ENCODE results near the gene AGRP. TPM values are rescaled to one million over a fixed set of nuclear protein-coding genes. Genes with fewer than 3 reads are reported as not detected.
A peak's percentile ranks its signal among the peaks of the same experiment; 100 is the strongest.

Gene AGRP
- total RNA-seq, 2 donors from 2014 or later: not detected

- Mint-ChIP-seq H3K27me3 (ENCODE audit: insufficient read depth) (peaks cover 51% of the 10 kb centered on the region), H3K4me3 (no peak overlapping the region), H3K27ac (no peak overlapping the region), H3K4me1 (peaks cover 13% of the 10 kb centered on the region), H3K36me3 (ENCODE audit: low read depth) (peaks cover 7% of the 10 kb centered on the region), H3K9me3 (peaks cover 6% of the 10 kb centered on the region)
- H3K27me3 ChIP-seq (ENCODE audit: control insufficient read depth, insufficient read depth, low read length, poor library complexity, severe bottlenecking): peaks cover 4% of the 10 kb centered on the region
- no peak overlapping the region for H3K27ac ChIP-seq (ENCODE audit: low read depth, low read length)
- no peak overlapping the region for H3K9ac ChIP-seq (ENCODE audit: extremely low read depth, low read length, poor library complexity, severe bottlenecking)
- peaks cover 10% of the 10 kb centered on the region for H3K4me1 ChIP-seq (ENCODE audit: control insufficient read depth, insufficient read depth, low read length)
- WGBS, 2 experiments (ENCODE audit: insufficient coverage in 1 of 2, insufficient read length in 1 of 2): 75 to 89% methylated on average over 1 to 3 of the region's 3 CpGs
- DNase-seq: no peak
- TF ChIP-seq, protein P1, sequence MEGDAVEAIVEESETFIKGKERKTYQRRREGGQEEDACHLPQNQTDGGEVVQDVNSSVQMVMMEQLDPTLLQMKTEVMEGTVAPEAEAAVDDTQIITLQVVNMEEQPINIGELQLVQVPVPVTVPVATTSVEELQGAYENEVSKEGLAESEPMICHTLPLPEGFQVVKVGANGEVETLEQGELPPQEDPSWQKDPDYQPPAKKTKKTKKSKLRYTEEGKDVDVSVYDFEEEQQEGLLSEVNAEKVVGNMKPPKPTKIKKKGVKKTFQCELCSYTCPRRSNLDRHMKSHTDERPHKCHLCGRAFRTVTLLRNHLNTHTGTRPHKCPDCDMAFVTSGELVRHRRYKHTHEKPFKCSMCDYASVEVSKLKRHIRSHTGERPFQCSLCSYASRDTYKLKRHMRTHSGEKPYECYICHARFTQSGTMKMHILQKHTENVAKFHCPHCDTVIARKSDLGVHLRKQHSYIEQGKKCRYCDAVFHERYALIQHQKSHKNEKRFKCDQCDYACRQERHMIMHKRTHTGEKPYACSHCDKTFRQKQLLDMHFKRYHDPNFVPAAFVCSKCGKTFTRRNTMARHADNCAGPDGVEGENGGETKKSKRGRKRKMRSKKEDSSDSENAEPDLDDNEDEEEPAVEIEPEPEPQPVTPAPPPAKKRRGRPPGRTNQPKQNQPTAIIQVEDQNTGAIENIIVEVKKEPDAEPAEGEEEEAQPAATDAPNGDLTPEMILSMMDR (conservative IDR thresholded peaks at IDR 0.05): no peak
- H3K4me3 ChIP-seq (ENCODE audit: low read length): no peak overlapping the region
- peaks cover 10% of the 10 kb centered on the region for H3K9me3 ChIP-seq (ENCODE audit: control insufficient read depth, low read length)
- no peaks in the 10 kb centered on the region for H3K36me3 ChIP-seq (ENCODE audit: control insufficient read depth, insufficient read depth, low read length)
Measured at GRCh38 chr16:67486805-67487204, 3.5 kb upstream of the AGRP start.

DNA sequence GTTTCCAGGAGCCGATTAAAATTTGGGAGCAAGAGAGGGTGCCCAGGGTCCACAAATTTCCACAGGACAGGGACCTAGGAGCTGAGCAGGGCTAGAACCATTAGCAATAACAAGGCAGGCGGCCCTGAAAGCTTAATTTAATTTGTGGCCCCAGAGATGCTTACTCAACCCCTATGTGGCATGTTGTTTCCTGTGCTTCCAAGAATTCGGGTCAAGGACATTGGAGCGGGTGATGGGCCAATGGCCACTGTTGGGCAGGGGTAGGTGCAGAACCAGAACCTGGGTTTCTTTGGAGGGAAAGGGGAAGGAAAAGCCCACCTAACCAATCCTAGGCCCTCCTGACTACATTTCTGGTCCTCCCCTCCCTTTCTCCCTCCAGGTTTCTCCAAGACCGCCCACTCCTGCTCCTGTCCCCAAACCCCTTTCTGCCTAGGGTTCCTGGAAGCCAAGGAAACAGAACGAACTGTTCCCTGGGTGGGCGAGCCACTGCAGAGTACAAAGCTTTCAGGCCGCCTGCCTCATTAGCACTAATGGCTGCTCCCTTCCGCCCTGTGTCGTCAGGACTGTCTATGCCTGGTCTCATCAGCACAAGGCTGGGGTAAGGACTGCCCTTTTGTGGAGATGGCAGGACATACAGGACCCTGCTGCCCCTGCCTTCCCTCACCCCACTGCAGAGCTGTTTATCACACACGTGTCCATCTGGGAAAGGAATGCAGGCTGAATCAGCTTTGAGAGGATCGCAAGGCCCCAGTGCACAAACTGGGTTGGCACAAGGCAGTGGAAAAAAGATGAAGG lies 581 bp upstream of the AGRP start:
- TF ChIP-seq, protein P1 (conservative IDR thresholded peaks at IDR 0.05): no peak
- Mint-ChIP-seq H3K36me3 (ENCODE audit: low read depth) (peaks cover 3% of the 10 kb centered on the region), H3K4me1 (peaks cover 8% of the 10 kb centered on the region), H3K27ac (no peak overlapping the region), H3K27me3 (ENCODE audit: insufficient read depth) (peaks cover 28% of the 10 kb centered on the region), H3K9me3 (no peaks in the 10 kb centered on the region), H3K4me3 (no peak overlapping the region)
- no peaks in the 10 kb centered on the region for H3K9me3 ChIP-seq (ENCODE audit: control insufficient read depth, low read length)
- H3K9ac ChIP-seq (ENCODE audit: extremely low read depth, low read length, poor library complexity, severe bottlenecking): no peak overlapping the region
- WGBS, 2 experiments (ENCODE audit: insufficient coverage in 1 of 2, insufficient read length in 1 of 2): 90 to 93% methylated on average over 11 to 12 of the region's 12 CpGs
- peaks cover 5% of the 10 kb centered on the region for H3K4me1 ChIP-seq (ENCODE audit: control insufficient read depth, insufficient read depth, low read length)
- no peak overlapping the region for H3K4me3 ChIP-seq (ENCODE audit: low read length)
- H3K27ac ChIP-seq (ENCODE audit: low read depth, low read length): no peak overlapping the region
- H3K36me3 ChIP-seq (ENCODE audit: control insufficient read depth, insufficient read depth, low read length): no peaks in the 10 kb centered on the region
- no peak for DNase-seq
- H3K27me3 ChIP-seq (ENCODE audit: control insufficient read depth, insufficient read depth, low read length, poor library complexity, severe bottlenecking): no peaks in the 10 kb centered on the region

DNA sequence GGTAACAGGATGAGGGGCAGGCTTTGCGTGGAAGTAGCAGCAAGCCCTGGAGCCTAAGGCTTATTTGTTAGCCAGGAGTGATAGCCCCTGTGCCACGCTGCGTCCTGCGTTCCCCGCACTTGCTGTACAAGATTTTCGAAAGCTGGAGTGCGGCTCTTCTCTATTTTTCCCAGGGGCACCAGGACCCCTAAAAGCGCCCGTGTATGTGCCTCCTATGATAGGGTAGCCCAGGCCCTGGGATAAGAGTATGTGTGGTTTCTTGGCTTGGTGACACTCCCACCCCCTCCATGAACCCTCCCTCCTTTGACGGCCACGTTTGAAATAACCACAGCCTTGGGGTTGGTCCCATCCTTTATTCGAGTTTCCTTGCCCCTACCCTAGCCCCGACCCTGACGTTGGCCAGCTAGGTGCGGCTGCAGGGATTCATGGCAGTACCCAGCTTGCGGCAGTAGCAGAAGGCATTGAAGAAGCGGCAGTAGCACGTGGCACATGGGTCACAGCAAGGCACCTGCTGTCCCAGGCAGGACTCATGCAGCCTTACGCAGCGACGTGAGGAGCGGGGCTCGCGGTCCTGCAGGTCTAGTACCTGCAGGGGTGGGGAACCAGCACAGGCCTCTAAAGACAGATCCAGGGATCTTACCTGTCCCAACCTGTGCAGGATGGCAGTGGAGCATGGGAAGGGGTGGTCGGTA lies 968 bp downstream of the AGRP start:
- TF ChIP-seq, protein P1 (conservative IDR thresholded peaks at IDR 0.05): no peak
- Histone ChIP-seq H3K4me3 (ENCODE audit: low read length) (peak overlapping the region; percentile 94), H3K36me3 (ENCODE audit: control insufficient read depth, insufficient read depth, low read length) (peaks cover 5% of the 10 kb centered on the region), H3K27me3 (ENCODE audit: control insufficient read depth, insufficient read depth, low read length, poor library complexity, severe bottlenecking) (no peaks in the 10 kb centered on the region), H3K4me1 (ENCODE audit: control insufficient read depth, insufficient read depth, low read length) (peaks cover 5% of the 10 kb centered on the region), H3K9me3 (ENCODE audit: control insufficient read depth, low read length) (no peaks in the 10 kb centered on the region), H3K9ac (ENCODE audit: extremely low read depth, low read length, poor library complexity, severe bottlenecking) (no peak overlapping the region), H3K27ac (ENCODE audit: low read depth, low read length) (no peak overlapping the region)
- Mint-ChIP-seq H3K27me3 (ENCODE audit: insufficient read depth) (peaks cover 14% of the 10 kb centered on the region), H3K4me3 (peak overlapping the region; percentile 97), H3K9me3 (no peaks in the 10 kb centered on the region), H3K36me3 (ENCODE audit: low read depth) (peaks cover 7% of the 10 kb centered on the region), H3K27ac (no peak overlapping the region), H3K4me1 (peaks cover 6% of the 10 kb centered on the region)
- 92 to 93% methylated on average over 16 to 25 of the region's 25 CpGs for WGBS, 2 experiments (ENCODE audit: insufficient coverage in 1 of 2, insufficient read length in 1 of 2)
- no peak for DNase-seq
